Body of pancreas (tissue), 4 donors: ENCODE data around the gene TELO2. TPM values are rescaled to one million over a fixed set of nuclear protein-coding genes. Genes with fewer than 3 reads are reported as not detected.

Source experiments
- ATAC-seq: fragments of 150-250 bp; one replicate; pipeline ENCODE4 v1.9.1; 2016
- DNase-seq, 4 donors: peaks; one replicate each; pipeline ENCODE4 v3.0.0-alpha.2; 2019
- H3K27ac ChIP-seq, 4 donors: fragments of 200-600 bp; sonication (generic); 1 replicate in 3 of 4; 2 replicates in 1 of 4; pipeline versions ENCODE4 v1.5.1 to v1.6.1; 2016 to 2019; ENCODE audit warnings: mild to moderate bottlenecking in 1 of 4, mixed read lengths in 1 of 4, moderate library complexity in 1 of 4
- H3K27me3 ChIP-seq, 2 donors: fragments of 200-600 bp; sonication (generic); one replicate each; pipeline ENCODE4 v1.6.0; 2016; ENCODE audit warnings: mild to moderate bottlenecking in 1 of 2
- H3K36me3 ChIP-seq, 2 donors: fragments of 200-600 bp; sonication (generic); replicated peaks in 1 of 2; 2 replicates each; pipeline ENCODE4 v1.5.1; 2016; ENCODE audit warnings: low read depth in 2 of 2; ENCODE audit not compliant: insufficient read depth in 1 of 2
- H3K4me1 ChIP-seq: fragments of 200-600 bp; sonication (generic); one replicate; pipeline ENCODE4 v1.6.0; 2016
- H3K4me3 ChIP-seq, 2 donors: fragments of 200-600 bp; sonication (generic); 1 replicate in 1 of 2; 2 replicates in 1 of 2; pipeline ENCODE4 v1.5.1; 2016 to 2019
- H3K9me3 ChIP-seq, 3 donors: fragments of 200-600 bp; sonication (generic); 1 replicate in 2 of 3; 2 replicates in 1 of 3; pipeline ENCODE4 v1.5.1; 2016
- POLR2A ChIP-seq, 3 donors: fragments of 450-650 bp; IDR thresholded peaks; one replicate each; pipeline ENCODE4 v1.6.1; 2016; ENCODE audit warnings: antibody characterized with exemption in 3 of 3, mild to moderate bottlenecking in 2 of 3
- whole genome bisulfite sequencing, 2 donors: methylation state at CpG; one replicate each; pipeline ENCODE4 v1.1.5; 2017; 5-methylcytosine and 5-hydroxymethylcytosine counted together
- intact Hi-C: fragments of 100-400 bp; cut with DNase I; formaldehyde crosslinking; loops from one replicate; pipeline ENCODE4 v1.15.1; 2023
- total RNA-seq, 2 donors: library from RNA; depleted of rRNA; stranded (reverse); fragments of >200 nt; gene quantifications; one replicate each; pipeline ENCODE4 v1.1.0, GENCODE V29; 2016
- TF ChIP-seq, protein P1 (sequence below), 7 experiments: fragments of 450-650 bp in 4 of 7; fragments of 200-600 bp in 3 of 7; sonication (generic) in 3 of 7; IDR thresholded peaks; one replicate each; pipeline ENCODE4 v1.5.1; 2016 to 2019; ENCODE audit warnings: antibody characterized with exemption in 7 of 7

The TELO2 gene
- total RNA-seq, 2 donors from 2014 or later = 25.4 to 76.5 TPM

DNA sequence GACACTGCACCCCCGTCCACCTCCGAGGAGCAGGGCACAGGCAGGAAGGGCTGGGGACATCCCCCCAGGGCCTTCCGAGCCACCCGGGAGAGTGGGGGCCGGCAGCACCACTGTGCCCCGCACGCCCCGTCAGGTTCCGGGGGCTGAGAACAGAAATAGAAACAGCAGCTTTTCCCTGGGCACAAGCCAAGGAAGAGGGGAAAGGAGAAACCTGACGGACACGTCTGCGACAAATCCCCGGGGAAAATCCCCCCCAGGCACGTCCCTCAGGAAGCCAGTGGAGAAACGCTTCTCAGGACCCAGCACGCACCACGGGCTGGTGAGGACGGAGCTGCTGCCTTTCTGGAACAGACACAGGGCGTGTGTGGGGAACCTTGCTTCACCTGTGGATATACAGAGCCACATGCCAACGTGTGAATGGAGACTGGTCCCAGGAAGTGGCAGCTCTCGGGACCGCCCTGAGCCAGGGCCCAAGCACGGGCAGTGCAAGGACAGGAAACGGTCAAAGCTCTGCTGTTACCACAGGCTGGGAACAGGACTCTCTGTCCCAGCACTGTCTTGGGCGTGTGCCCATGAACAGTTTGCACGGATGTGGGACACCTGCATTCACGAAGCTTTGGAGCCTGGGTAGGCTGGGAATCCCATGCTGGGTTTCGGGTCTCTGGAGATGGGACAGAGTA lies 39.1 kb downstream of the TELO2 start:
- Histone ChIP-seq H3K36me3 (no peaks in the 10 kb centered on the region), H3K9me3 (no peaks in the 10 kb centered on the region), H3K27me3 (no peaks in the 10 kb centered on the region), H3K27ac (peak overlapping the region; percentile 39 to 78 (median 62)), H3K4me3 (no peak overlapping the region), H3K4me1 (peaks cover 19% of the 10 kb centered on the region)
- DNase-seq (peak in 3 of 4 donors; percentile 52 to 59 (median 58)), ATAC-seq (peak; percentile 36)
- no peak for TF ChIP-seq POLR2A (IDR thresholded peaks at IDR 0.05)
- TF ChIP-seq, protein P1, sequence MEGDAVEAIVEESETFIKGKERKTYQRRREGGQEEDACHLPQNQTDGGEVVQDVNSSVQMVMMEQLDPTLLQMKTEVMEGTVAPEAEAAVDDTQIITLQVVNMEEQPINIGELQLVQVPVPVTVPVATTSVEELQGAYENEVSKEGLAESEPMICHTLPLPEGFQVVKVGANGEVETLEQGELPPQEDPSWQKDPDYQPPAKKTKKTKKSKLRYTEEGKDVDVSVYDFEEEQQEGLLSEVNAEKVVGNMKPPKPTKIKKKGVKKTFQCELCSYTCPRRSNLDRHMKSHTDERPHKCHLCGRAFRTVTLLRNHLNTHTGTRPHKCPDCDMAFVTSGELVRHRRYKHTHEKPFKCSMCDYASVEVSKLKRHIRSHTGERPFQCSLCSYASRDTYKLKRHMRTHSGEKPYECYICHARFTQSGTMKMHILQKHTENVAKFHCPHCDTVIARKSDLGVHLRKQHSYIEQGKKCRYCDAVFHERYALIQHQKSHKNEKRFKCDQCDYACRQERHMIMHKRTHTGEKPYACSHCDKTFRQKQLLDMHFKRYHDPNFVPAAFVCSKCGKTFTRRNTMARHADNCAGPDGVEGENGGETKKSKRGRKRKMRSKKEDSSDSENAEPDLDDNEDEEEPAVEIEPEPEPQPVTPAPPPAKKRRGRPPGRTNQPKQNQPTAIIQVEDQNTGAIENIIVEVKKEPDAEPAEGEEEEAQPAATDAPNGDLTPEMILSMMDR (IDR thresholded peaks at IDR 0.05) = no peak
- 76 to 79% methylated on average over 17 to 28 of the region's 28 CpGs for WGBS, 2 donors
- intact Hi-C loops = no loop called here

DNA sequence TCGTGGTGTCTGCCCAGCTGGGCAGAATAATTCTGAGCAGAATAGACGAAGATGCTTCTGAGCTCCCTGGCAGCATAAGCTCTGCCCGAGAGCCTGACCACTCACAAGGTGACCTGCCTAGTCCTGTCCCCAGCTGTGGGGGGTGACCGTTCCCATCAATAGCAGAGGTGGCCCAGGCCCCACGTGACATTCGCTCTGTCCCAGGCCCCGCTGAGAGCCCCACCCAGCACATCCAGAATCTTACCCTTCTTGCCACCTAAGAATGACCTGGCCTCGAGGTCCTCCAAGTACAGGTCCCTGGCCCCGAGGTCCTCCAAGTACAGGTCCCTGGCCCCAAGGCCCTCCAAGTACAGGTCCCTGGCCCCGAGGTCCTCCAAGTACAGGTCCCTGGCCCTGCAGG lies 39.6 kb downstream of the TELO2 start:
- WGBS, 2 donors = 76 to 84% methylated on average over 5 to 10 of the region's 10 CpGs
- ATAC-seq (no peak), DNase-seq (no peak)
- Histone ChIP-seq H3K4me3 (no peak overlapping the region), H3K9me3 (no peaks in the 10 kb centered on the region), H3K27ac (peak overlapping the region; percentile 2 to 78 (median 62)), H3K36me3 (no peaks in the 10 kb centered on the region), H3K27me3 (no peaks in the 10 kb centered on the region), H3K4me1 (peaks cover 16% of the 10 kb centered on the region)
- intact Hi-C loops = no loop called here
- TF ChIP-seq, protein P1 (IDR thresholded peaks at IDR 0.05) = no peak

DNA sequence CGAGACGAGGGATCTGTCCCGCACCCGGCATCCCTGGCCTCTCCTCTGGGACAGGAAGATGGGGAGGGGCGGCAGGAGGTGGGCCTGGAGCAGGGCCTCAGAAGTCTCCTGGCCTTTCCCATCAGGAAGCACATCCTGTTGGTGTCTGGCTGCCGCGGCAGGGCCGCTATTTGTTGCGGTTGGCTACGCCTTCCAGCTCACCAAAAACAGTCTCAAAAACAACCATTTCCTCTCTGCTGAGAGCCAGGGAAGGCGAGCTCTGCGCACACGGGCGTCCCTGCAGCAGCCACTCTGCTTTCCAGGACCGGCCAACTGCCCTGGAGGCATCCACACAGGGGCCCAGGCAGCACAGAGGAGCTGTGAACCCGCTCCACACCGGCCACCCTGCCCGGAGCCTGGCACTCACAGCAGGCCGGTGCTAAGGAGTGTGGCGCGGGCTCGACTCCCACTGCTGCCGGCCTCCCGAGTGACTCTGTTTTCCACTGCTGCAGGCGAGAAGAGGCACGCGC lies 40.3 kb downstream of the TELO2 start, which contains the start of gene TMEM204:
Gene TMEM204, plus strand, starts transcription at position 224 of the 509 bp plus-strand sequence. CDS start 610 bp downstream, outside the sequence.
- Histone ChIP-seq H3K4me3 (no peak within 1 kb of the TSS), H3K27me3 (no peaks in the 10 kb centered on the region), H3K4me1 (peaks cover 8% of the 10 kb centered on the region), H3K27ac (peak within 1 kb of the TSS; percentile 44 to 78 (median 62)), H3K9me3 (no peaks in the 10 kb centered on the region), H3K36me3 (no peaks in the 10 kb centered on the region)
- ATAC-seq (peak; percentile 33), DNase-seq (peak; percentile 34 to 57 (median 50))
- 68 to 89% methylated on average over 18 to 24 of the region's 27 CpGs for WGBS, 2 donors
- TF ChIP-seq, protein P1 (IDR thresholded peaks at IDR 0.05) = no peak
- TF ChIP-seq POLR2A (IDR thresholded peaks at IDR 0.05) = peak in 2 of 3 donors; percentile 67 to 70
- intact Hi-C loops = no loop called here

DNA sequence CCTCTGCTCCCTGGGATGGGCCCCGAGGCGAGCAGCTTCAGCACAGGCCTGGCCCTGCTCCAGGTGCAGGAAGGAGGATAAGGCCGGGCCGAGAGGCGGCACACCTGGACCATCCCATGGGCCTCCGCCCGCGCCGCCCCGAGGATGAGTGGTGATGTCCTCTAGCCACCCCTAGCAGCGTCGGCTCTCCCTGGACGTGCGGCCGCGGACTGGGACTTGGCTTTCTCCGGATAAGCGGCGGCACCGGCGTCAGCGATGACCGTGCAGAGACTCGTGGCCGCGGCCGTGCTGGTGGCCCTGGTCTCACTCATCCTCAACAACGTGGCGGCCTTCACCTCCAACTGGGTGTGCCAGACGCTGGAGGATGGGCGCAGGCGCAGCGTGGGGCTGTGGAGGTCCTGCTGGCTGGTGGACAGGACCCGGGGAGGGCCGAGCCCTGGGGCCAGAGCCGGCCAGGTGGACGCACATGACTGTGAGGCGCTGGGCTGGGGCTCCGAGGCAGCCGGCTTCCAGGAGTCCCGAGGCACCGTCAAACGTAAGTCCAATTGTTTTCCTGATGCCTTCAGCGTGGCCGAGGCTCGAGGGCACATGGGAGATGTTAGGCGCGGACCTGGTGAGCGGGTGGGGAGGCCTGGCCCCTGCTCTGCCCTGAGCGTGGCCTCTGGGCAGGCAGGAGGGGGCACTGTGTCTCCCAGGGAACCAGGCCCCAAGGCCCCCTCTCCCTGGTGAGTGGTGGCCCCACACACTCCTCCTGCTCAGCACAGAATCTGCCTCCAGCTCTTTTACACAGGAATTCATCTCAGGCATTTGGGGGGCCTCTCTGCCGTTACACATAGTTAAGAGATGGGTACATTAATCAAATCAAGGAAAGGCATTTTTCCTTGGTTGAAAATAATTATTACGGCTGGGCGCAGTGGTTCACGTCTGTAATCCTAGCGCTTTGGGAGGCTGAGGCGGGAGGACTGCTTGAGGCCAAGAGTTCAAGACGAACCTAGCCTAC lies 41.2 kb downstream of the TELO2 start:
- DNase-seq (no peak), ATAC-seq (no peak)
- H3K27me3 ChIP-seq = no peaks in the 10 kb centered on the region
- H3K4me3 ChIP-seq = no peak overlapping the region
- H3K36me3 ChIP-seq = no peaks in the 10 kb centered on the region
- H3K4me1 ChIP-seq = peaks cover 4% of the 10 kb centered on the region
- peak overlapping the region; percentile 26 to 78 (median 53) for H3K27ac ChIP-seq
- TF ChIP-seq, protein P1 (IDR thresholded peaks at IDR 0.05) = no peak
- no peak for TF ChIP-seq POLR2A (IDR thresholded peaks at IDR 0.05)
- intact Hi-C loops = no loop called here
- WGBS, 2 donors = 75 to 85% methylated on average over 7 to 57 of the region's 57 CpGs
- no peaks in the 10 kb centered on the region for H3K9me3 ChIP-seq
